Measurements from ENCODE around the gene TNS4.

TNS4 gene

GRCh38 chr17:40432864-40433528 lies 68.4 kb downstream of the TNS4 start:
- no peak for DNase-seq (ENCODE audit: low spot score)

GRCh38 chr17:40431231-40431602 lies 70.2 kb downstream of the TNS4 start:
- DNase-seq (ENCODE audit: low spot score), result no peak

- DNase-seq (ENCODE audit: low spot score), result no peak
These were observed 70.9 kb downstream of the TNS4 start for GRCh38 chr17:40430272-40431230.

- DNase-seq (ENCODE audit: low spot score), result no peak
These were observed 74.4 kb downstream of the TNS4 start for GRCh38 chr17:40427002-40427491.
